Mesenchymal stem cell (in vitro differentiated cells and primary cell): ENCODE data around the gene PIK3R5.

Source experiments
- DNase-seq: peaks from one replicate; pipeline ENCODE4 v3.0.0-alpha.2; 2013
- H2AFZ ChIP-seq: one replicate; pipeline ENCODE4 v1.6.1; 2013; ENCODE audit warnings: low read depth, mild to moderate bottlenecking, control low read depth, inconsistent platforms, low read length, moderate library complexity
- H2AK5ac ChIP-seq: 2 replicates; pipeline ENCODE4 v1.6.1; 2013; ENCODE audit warnings: low read length, moderate library complexity, mild to moderate bottlenecking, inconsistent platforms; ENCODE audit not compliant: severe bottlenecking
- H2BK120ac ChIP-seq: one replicate; pipeline ENCODE4 v1.6.1; 2013; ENCODE audit warnings: low read depth, mild to moderate bottlenecking, inconsistent platforms, low read length, moderate library complexity
- H2BK12ac ChIP-seq, 2 experiments: one replicate each; pipeline ENCODE4 v1.6.1; 2013; ENCODE audit warnings: inconsistent platforms in 2 of 2, low read length in 2 of 2, mild to moderate bottlenecking in 2 of 2, moderate library complexity in 2 of 2, control low read depth in 1 of 2
- H2BK15ac ChIP-seq: one replicate; pipeline ENCODE4 v1.6.1; 2013; ENCODE audit warnings: mild to moderate bottlenecking, low read depth, inconsistent platforms; ENCODE audit not compliant: poor library complexity, severe bottlenecking
- H2BK5ac ChIP-seq: 2 replicates; pipeline ENCODE4 v1.6.1; 2013; ENCODE audit warnings: low read depth, mild to moderate bottlenecking, low read length, control low read depth, inconsistent platforms; ENCODE audit not compliant: poor library complexity, severe bottlenecking
- H3K14ac ChIP-seq, 2 experiments: one replicate each; pipeline ENCODE4 v1.6.1; 2013; ENCODE audit warnings: inconsistent platforms in 2 of 2, low read length in 2 of 2, control low read depth in 1 of 2, mild to moderate bottlenecking in 1 of 2, moderate library complexity in 1 of 2
- H3K18ac ChIP-seq, 2 experiments: one replicate each; pipeline ENCODE4 v1.6.1; 2013; ENCODE audit warnings: inconsistent platforms in 2 of 2, low read length in 2 of 2, control low read depth in 1 of 2, low read depth in 1 of 2, mild to moderate bottlenecking in 1 of 2
- H3K23ac ChIP-seq, 2 experiments: one replicate each; pipeline ENCODE4 v1.6.1; 2013; ENCODE audit warnings: inconsistent platforms in 2 of 2, low read length in 2 of 2, mild to moderate bottlenecking in 2 of 2, moderate library complexity in 2 of 2, control low read depth in 1 of 2
- H3K27ac ChIP-seq: 2 replicates; pipeline ENCODE4 v1.5.1; 2013; ENCODE audit warnings: mild to moderate bottlenecking, moderate library complexity, low read length, control low read depth, inconsistent platforms; ENCODE audit not compliant: poor library complexity, severe bottlenecking
- H3K27me3 ChIP-seq, 2 experiments: 2 replicates each; pipeline versions ENCODE4 v1.6.1 to v1.7.0; 2013; ENCODE audit warnings: low read length in 2 of 2, mild to moderate bottlenecking in 2 of 2, moderate library complexity in 2 of 2, control low read depth in 1 of 2, inconsistent platforms in 1 of 2; ENCODE audit not compliant: control insufficient read depth in 1 of 2, insufficient read depth in 1 of 2
- H3K36me3 ChIP-seq, 2 experiments: 2 replicates each; pipeline versions ENCODE4 v1.6.1 to v1.7.0; 2013; ENCODE audit warnings: low read length in 2 of 2, control low read depth in 1 of 2, inconsistent platforms in 1 of 2, low read depth in 1 of 2, mild to moderate bottlenecking in 1 of 2; ENCODE audit not compliant: insufficient read depth in 2 of 2, control insufficient read depth in 1 of 2
- H3K4ac ChIP-seq, 2 experiments: one replicate each; pipeline ENCODE4 v1.6.1; 2013; ENCODE audit warnings: inconsistent platforms in 2 of 2, low read length in 2 of 2, mild to moderate bottlenecking in 2 of 2, moderate library complexity in 2 of 2, control low read depth in 1 of 2, low read depth in 1 of 2
- H3K4me1 ChIP-seq: 2 replicates; pipeline ENCODE4 v1.6.1; 2013; ENCODE audit warnings: low read depth, low read length, control low read depth; ENCODE audit not compliant: control insufficient read depth, insufficient read depth
- H3K4me2 ChIP-seq: 2 replicates; pipeline ENCODE4 v1.6.1; 2013; ENCODE audit warnings: low read length, mild to moderate bottlenecking, inconsistent platforms; ENCODE audit not compliant: poor library complexity, severe bottlenecking
- H3K4me3 ChIP-seq, 2 experiments: 2 replicates each; pipeline versions ENCODE4 v1.5.1 to v1.7.0; 2013; ENCODE audit warnings: low read length in 2 of 2, mild to moderate bottlenecking in 2 of 2, control low read depth in 1 of 2, low read depth in 1 of 2; ENCODE audit not compliant: insufficient read depth in 1 of 2
- H3K79me1 ChIP-seq: replicated peaks from 2 replicates; pipeline ENCODE4 v1.6.1; 2013; ENCODE audit warnings: mild to moderate bottlenecking, control low read depth, low read length, inconsistent platforms; ENCODE audit not compliant: poor library complexity, severe bottlenecking
- H3K9ac ChIP-seq: 2 replicates; pipeline ENCODE4 v1.7.0; 2013; ENCODE audit warnings: mild to moderate bottlenecking, low read length, moderate library complexity
- H3K9me3 ChIP-seq: 2 replicates; pipeline ENCODE4 v1.7.0; 2013; ENCODE audit warnings: mild to moderate bottlenecking, low read length; ENCODE audit not compliant: control insufficient read depth
- H4K8ac ChIP-seq: one replicate; pipeline ENCODE4 v1.6.1; 2013; ENCODE audit warnings: inconsistent platforms, mild to moderate bottlenecking, low read length, moderate library complexity
- H4K91ac ChIP-seq: one replicate; pipeline ENCODE4 v1.6.1; 2013; ENCODE audit warnings: mild to moderate bottlenecking, low read length, inconsistent platforms
- WGBS: methylation state at CpG from one replicate; pipeline ENCODE4 v1.1.7; 2013; ENCODE audit warnings: mixed read lengths; 5-methylcytosine and 5-hydroxymethylcytosine counted together

Gene PIK3R5

DNA sequence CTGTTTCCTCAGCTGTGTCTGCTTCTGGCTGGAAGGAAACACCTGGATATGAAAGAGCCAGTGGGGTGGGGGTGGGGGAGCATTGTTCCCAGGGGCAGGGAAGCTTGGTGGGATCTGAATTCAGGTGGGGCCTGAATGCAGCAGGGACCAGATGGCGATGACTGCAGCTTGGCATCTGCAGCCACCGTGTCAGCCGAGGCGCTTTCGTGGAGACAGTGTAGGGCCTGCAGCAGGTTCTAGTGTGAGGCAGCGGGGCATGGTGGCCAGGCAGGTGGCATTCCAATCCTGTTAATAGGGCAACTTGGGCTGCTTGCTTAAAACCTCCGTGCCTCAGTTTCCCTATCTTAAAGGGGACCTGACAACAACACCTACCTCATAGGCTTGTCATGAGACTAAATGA lies 99.7 kb downstream of the PIK3R5 start:
- H3K4me1 ChIP-seq, result peaks cover 11% of the 10 kb centered on the region
- H3K4ac ChIP-seq, result no peak overlapping the region
- no peak overlapping the region for H2AFZ ChIP-seq
- H3K18ac ChIP-seq, result no peak overlapping the region
- no peak overlapping the region for H3K27ac ChIP-seq
- no peak overlapping the region for H2BK120ac ChIP-seq
- no peak overlapping the region for H2BK5ac ChIP-seq
- no peaks in the 10 kb centered on the region for H3K36me3 ChIP-seq
- no peak overlapping the region for H2BK15ac ChIP-seq
- H3K79me1 ChIP-seq, result no peaks in the 10 kb centered on the region
- H3K9me3 ChIP-seq, result no peaks in the 10 kb centered on the region
- 87% methylated on average over 6 of the region's 7 CpGs for WGBS
- no peak overlapping the region for H3K14ac ChIP-seq
- no peak overlapping the region for H3K4me3 ChIP-seq
- no peak overlapping the region for H3K9ac ChIP-seq
- no peak overlapping the region for H4K91ac ChIP-seq
- peaks cover 0 to 59% of the 10 kb centered on the region in 2 experiments for H3K27me3 ChIP-seq
- H4K8ac ChIP-seq, result no peak overlapping the region
- no peak for DNase-seq
- H2BK12ac ChIP-seq, result no peak overlapping the region
- H3K4me2 ChIP-seq, result no peak overlapping the region
- H3K23ac ChIP-seq, result no peak overlapping the region
- no peak overlapping the region for H2AK5ac ChIP-seq

DNA sequence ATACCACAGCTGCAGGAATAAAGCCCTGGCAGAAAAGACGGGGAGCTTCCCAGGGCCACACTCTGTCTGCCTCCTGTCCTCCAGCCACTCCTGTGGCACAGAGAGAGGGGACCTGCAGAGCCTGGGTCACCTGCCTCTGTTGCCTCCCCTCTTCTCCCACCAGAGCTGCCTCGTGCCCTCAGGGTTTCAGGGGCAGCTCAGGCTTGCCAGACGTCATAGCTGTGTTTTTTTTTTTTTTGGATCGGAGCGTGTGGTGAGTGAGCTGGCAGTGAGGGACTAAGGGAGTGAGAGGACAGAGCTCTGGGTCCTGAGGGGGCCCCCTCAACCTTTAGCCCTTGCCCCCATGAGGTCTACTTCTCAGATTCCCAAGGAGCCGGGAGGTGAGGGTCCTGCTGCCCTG lies 100.1 kb downstream of the PIK3R5 start:
- Histone ChIP-seq H3K9me3 (no peaks in the 10 kb centered on the region), H3K27ac (no peak overlapping the region), H2AK5ac (no peak overlapping the region), H3K9ac (no peak overlapping the region), H4K91ac (no peak overlapping the region), H2BK120ac (no peak overlapping the region), H3K23ac (no peak overlapping the region), H2BK12ac (no peak overlapping the region), H3K18ac (no peak overlapping the region), H3K4me3 (peak overlapping the region in 1 of 2 experiments; percentile 17), H3K14ac (no peak overlapping the region), H3K4ac (no peak overlapping the region), H2BK5ac (no peak overlapping the region), H2BK15ac (no peak overlapping the region), H2AFZ (no peak overlapping the region), H3K36me3 (no peaks in the 10 kb centered on the region), H3K79me1 (no peaks in the 10 kb centered on the region), H3K4me2 (no peak overlapping the region), H3K27me3 (peaks cover 0 to 59% of the 10 kb centered on the region in 2 experiments), H3K4me1 (peaks cover 11% of the 10 kb centered on the region), H4K8ac (no peak overlapping the region)
- WGBS, result 52% methylated on average over 4 of the region's 6 CpGs
- no peak for DNase-seq

GRCh38 chr17:8862213-8863056 lies 103.1 kb downstream of the PIK3R5 start:
- no peak overlapping the region for H3K27ac ChIP-seq
- no peaks in the 10 kb centered on the region for H3K9me3 ChIP-seq
- no peak overlapping the region for H3K18ac ChIP-seq
- no peak overlapping the region for H3K23ac ChIP-seq
- no peak overlapping the region for H2BK15ac ChIP-seq
- 88% methylated on average over 9 of the region's 9 CpGs for WGBS
- no peak overlapping the region for H3K4me2 ChIP-seq
- no peak overlapping the region for H2BK12ac ChIP-seq
- no peak overlapping the region for H2AK5ac ChIP-seq
- no peaks in the 10 kb centered on the region for H3K79me1 ChIP-seq
- no peak overlapping the region for H4K91ac ChIP-seq
- H3K14ac ChIP-seq, result no peak overlapping the region
- H3K4me1 ChIP-seq, result peaks cover 23% of the 10 kb centered on the region
- no peak overlapping the region for H2AFZ ChIP-seq
- DNase-seq, result no peak
- H3K4me3 ChIP-seq, result no peak overlapping the region
- H2BK120ac ChIP-seq, result no peak overlapping the region
- H3K36me3 ChIP-seq, result no peaks in the 10 kb centered on the region
- no peak overlapping the region for H3K9ac ChIP-seq
- peaks cover 0 to 31% of the 10 kb centered on the region in 2 experiments for H3K27me3 ChIP-seq
- no peak overlapping the region for H2BK5ac ChIP-seq
- H3K4ac ChIP-seq, result no peak overlapping the region
- no peak overlapping the region for H4K8ac ChIP-seq

DNA sequence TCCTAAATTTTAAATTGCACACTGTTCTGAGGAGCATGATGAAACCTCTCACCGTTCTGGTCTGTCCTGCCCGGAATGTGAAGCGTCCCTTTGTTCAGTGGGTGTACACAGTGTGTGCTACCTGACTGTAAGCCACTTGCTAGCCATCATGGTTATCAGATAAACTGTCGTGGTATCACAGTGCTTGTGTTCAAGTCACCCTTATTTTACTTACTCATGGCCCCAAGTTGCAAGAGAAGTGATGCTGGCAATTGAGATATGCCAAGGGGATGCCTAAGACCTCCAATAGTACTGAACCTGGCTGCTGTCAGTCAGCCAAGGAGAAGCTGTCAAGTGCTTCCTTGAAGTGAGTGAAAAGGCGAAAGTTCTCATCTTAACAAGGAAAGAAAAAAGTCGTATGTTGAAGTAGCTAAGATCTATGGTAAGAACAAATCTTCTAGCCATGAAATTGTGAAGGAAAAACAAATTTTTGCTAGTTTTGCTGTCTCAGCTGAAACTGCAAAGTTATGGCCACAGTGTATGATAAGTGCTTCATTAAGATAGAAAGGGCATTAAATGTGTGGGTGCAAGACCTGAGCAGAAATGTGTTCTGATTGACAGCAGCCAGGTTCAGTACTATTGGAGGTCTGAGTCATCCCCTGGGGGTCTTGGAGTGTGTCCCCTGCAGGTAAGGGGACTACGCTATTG lies 103.9 kb downstream of the PIK3R5 start:
- Histone ChIP-seq H2BK5ac (no peak overlapping the region), H3K14ac (no peak overlapping the region), H2BK15ac (no peak overlapping the region), H3K36me3 (no peaks in the 10 kb centered on the region), H3K18ac (no peak overlapping the region), H2BK120ac (no peak overlapping the region), H3K79me1 (no peaks in the 10 kb centered on the region), H3K27ac (no peak overlapping the region), H4K8ac (no peak overlapping the region), H3K4me2 (no peak overlapping the region), H2BK12ac (no peak overlapping the region), H2AFZ (no peak overlapping the region), H3K4ac (no peak overlapping the region), H2AK5ac (no peak overlapping the region), H3K23ac (no peak overlapping the region), H3K9ac (no peak overlapping the region), H3K4me3 (no peak overlapping the region), H3K4me1 (peaks cover 26% of the 10 kb centered on the region), H4K91ac (no peak overlapping the region), H3K9me3 (no peaks in the 10 kb centered on the region), H3K27me3 (peaks cover 0 to 23% of the 10 kb centered on the region in 2 experiments)
- DNase-seq, result no peak
- 79% methylated on average over 7 of the region's 7 CpGs for WGBS
